Measurements from ENCODE around the gene PPIL4.

Gene PPIL4

GRCh38 chr6:149484733-149485700 is 60.8 kb downstream of the PPIL4 start, which contains the start of gene ZC3H12D:
Gene ZC3H12D, minus strand, starts transcription at chr6:149485014. Its CDS starts 10,471 bp downstream, at chr6:149474543.
- no peak for FAIRE-seq
- DNase-seq (ENCODE audit: insufficient read length, low spot score) = no peak

GRCh38 chr6:149483849-149484655 is 61.8 kb downstream of the PPIL4 start:
- no peak for FAIRE-seq

GRCh38 chr6:149483334-149483725 is 62.5 kb downstream of the PPIL4 start:
- DNase-seq (ENCODE audit: insufficient read length, low spot score) (no peak), FAIRE-seq (no peak)

More at GRCh38 chr6:149483849-149484655, 61.8 kb downstream of the PPIL4 start:
- DNase-seq (ENCODE audit: insufficient read length, low spot score) = no peak

- FAIRE-seq = no peak
- DNase-seq (ENCODE audit: insufficient read length, low spot score) = no peak
These were observed 63.1 kb downstream of the PPIL4 start for GRCh38 chr6:149482545-149483333.

- no peak for FAIRE-seq
- DNase-seq (ENCODE audit: insufficient read length, low spot score) = no peak
These were observed 65.2 kb downstream of the PPIL4 start for GRCh38 chr6:149480502-149481280.

- DNase-seq (ENCODE audit: insufficient read length, low spot score) (no peak), FAIRE-seq (no peak)
These were observed 67.1 kb downstream of the PPIL4 start for GRCh38 chr6:149478631-149479314.

- no peak for FAIRE-seq
- no peak for DNase-seq (ENCODE audit: insufficient read length, low spot score)
These were observed 68.3 kb downstream of the PPIL4 start for GRCh38 chr6:149477544-149477943.

- DNase-seq (ENCODE audit: insufficient read length, low spot score) (no peak), FAIRE-seq (no peak)
These were observed 68.9 kb downstream of the PPIL4 start for GRCh38 chr6:149476789-149477455.

- no peak for FAIRE-seq
- no peak for DNase-seq (ENCODE audit: insufficient read length, low spot score)
These were observed 71.5 kb downstream of the PPIL4 start for GRCh38 chr6:149474108-149474935.

- FAIRE-seq (no peak), DNase-seq (ENCODE audit: insufficient read length, low spot score) (no peak)
These were observed 72.5 kb downstream of the PPIL4 start for GRCh38 chr6:149473080-149474052.

- FAIRE-seq (no peak), DNase-seq (ENCODE audit: insufficient read length, low spot score) (no peak)
These were observed 73.6 kb downstream of the PPIL4 start for GRCh38 chr6:149472241-149472640.

GRCh38 chr6:149471801-149472200 is 74.0 kb downstream of the PPIL4 start:
- FAIRE-seq = no peak

GRCh38 chr6:149470948-149471347 is 74.9 kb downstream of the PPIL4 start:
- FAIRE-seq = no peak
- no peak for DNase-seq (ENCODE audit: insufficient read length, low spot score)

More at GRCh38 chr6:149471801-149472200, 74.0 kb downstream of the PPIL4 start:
- no peak for DNase-seq (ENCODE audit: insufficient read length, low spot score)

- FAIRE-seq = no peak
- no peak for DNase-seq (ENCODE audit: insufficient read length, low spot score)
These were observed 77.7 kb downstream of the PPIL4 start for GRCh38 chr6:149468179-149468578.

GRCh38 chr6:149467265-149467664 is 78.6 kb downstream of the PPIL4 start:
- DNase-seq (ENCODE audit: insufficient read length, low spot score) = no peak
- no peak for FAIRE-seq

GRCh38 chr6:149464411-149464810 is 81.4 kb downstream of the PPIL4 start:
- no peak for DNase-seq (ENCODE audit: insufficient read length, low spot score)
- FAIRE-seq = no peak

GRCh38 chr6:149463781-149464180 is 82.1 kb downstream of the PPIL4 start:
- FAIRE-seq (no peak), DNase-seq (ENCODE audit: insufficient read length, low spot score) (no peak)

Measured in HTR-8/SVneo (cell line).